GM18907 (cell line): ENCODE measurements around the gene BPGM.
"Not testable (repeated sequence)": the region's sequence is repeated elsewhere in the genome, so short reads cannot be mapped to it uniquely, and the experiment has no call there.

Experiments
- ATAC-seq: cut with Tn5 transposase; IDR thresholded peaks from one replicate; pipeline ENCODE4 v1.9.1; 2021; ENCODE audit warnings: mild to moderate bottlenecking, moderate library complexity; ENCODE audit not compliant: unreplicated experiment

Gene BPGM

GRCh38 chr7:134630893-134631292 lies 15.8 kb upstream of the BPGM start:
- ATAC-seq, result no peak

- ATAC-seq, result no peak
These were observed 14.6 kb upstream of the BPGM start for GRCh38 chr7:134632052-134632451.

GRCh38 chr7:134632937-134633540 lies 13.6 kb upstream of the BPGM start:
- peak; percentile 42 for ATAC-seq

- ATAC-seq, result peak; percentile 90
These were observed 10.6 kb upstream of the BPGM start for GRCh38 chr7:134636008-134636449.

- ATAC-seq, result no peak
These were observed 9.2 kb upstream of the BPGM start for GRCh38 chr7:134637441-134637840.

GRCh38 chr7:134637934-134638719 lies 8.5 kb upstream of the BPGM start:
- no peak for ATAC-seq

GRCh38 chr7:134639061-134639460 lies 7.6 kb upstream of the BPGM start:
- no peak for ATAC-seq

GRCh38 chr7:134639683-134640279 lies 6.9 kb upstream of the BPGM start:
- ATAC-seq, result no peak

- ATAC-seq, result no peak
These were observed 5.6 kb upstream of the BPGM start for GRCh38 chr7:134640842-134641715.

GRCh38 chr7:134641981-134642380 lies 4.7 kb upstream of the BPGM start:
- ATAC-seq, result not testable (repeated sequence)

GRCh38 chr7:134643131-134643530 lies 3.5 kb upstream of the BPGM start:
- ATAC-seq, result no peak

GRCh38 chr7:134645478-134645877 lies 1.2 kb upstream of the BPGM start:
- ATAC-seq, result no peak

GRCh38 chr7:134645935-134646334 lies 718 bp upstream of the BPGM start:
- no peak for ATAC-seq

- ATAC-seq, result no peak
These were observed 1.8 kb downstream of the BPGM start for GRCh38 chr7:134648456-134648855.

- ATAC-seq, result no peak
These were observed 2.6 kb downstream of the BPGM start for GRCh38 chr7:134649226-134649775.

GRCh38 chr7:134651991-134652390 lies 5.3 kb downstream of the BPGM start:
- ATAC-seq, result no peak

GRCh38 chr7:134654104-134654775 lies 7.6 kb downstream of the BPGM start:
- peak; percentile 43 for ATAC-seq

- ATAC-seq, result no peak
These were observed 10.9 kb downstream of the BPGM start for GRCh38 chr7:134657526-134657925.

GRCh38 chr7:134660242-134660785 lies 13.7 kb downstream of the BPGM start:
- ATAC-seq, result no peak

- no peak for ATAC-seq
These were observed 14.3 kb downstream of the BPGM start for GRCh38 chr7:134660961-134661376.
